Tibial nerve (tissue), 4 donors: ENCODE measurements around the gene ZNF335.

Experiments used
- CTCF ChIP-seq, 5 experiments: fragments of 200-600 bp in 3 of 5; fragments of 450-650 bp in 2 of 5; sonication (generic) in 3 of 5; IDR thresholded peaks; one replicate each; pipeline ENCODE4 v1.5.1; 2016 to 2019; ENCODE audit warnings: antibody characterized with exemption in 5 of 5, mild to moderate bottlenecking in 3 of 5, moderate library complexity in 2 of 5
- EP300 ChIP-seq, 2 donors: sonication (generic); formaldehyde crosslinking; IDR thresholded peaks; one replicate each; pipeline ENCODE4 v1.6.1; 2017; ENCODE audit warnings: antibody characterized with exemption in 2 of 2, mild to moderate bottlenecking in 1 of 2
- POLR2A ChIP-seq, 2 donors: fragments of 450-650 bp; IDR thresholded peaks; one replicate each; pipeline ENCODE4 v1.6.1; 2017; ENCODE audit warnings: antibody characterized with exemption in 2 of 2, mild to moderate bottlenecking in 2 of 2, moderate library complexity in 2 of 2

DNA sequence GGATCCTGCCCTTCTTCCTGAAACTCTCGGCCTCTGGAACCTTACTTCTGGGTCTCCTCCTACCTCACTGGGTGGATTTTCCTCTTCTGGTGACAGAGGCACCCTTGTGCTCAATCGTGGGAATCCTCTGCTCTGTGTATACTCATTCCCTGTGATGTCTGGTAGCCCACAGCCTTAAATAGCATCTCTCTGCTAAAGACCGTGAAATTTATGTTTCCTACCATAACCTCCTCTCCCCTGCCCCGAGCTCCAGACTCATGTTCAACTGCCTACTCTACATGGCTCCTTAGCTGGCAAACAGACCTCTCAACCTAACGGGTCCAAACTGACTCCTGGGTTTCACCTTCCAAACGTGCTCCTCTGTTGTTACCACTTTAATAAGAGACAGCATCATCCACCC is 46.6 kb upstream of the ZNF335 start:
- no peak for TF ChIP-seq EP300 (IDR thresholded peaks at IDR 0.05)
- no peak for TF ChIP-seq POLR2A (IDR thresholded peaks at IDR 0.05)
- no peak for TF ChIP-seq CTCF (IDR thresholded peaks at IDR 0.05)
